ENCODE data around the gene SNX32. TPM values are rescaled to one million over a fixed set of nuclear protein-coding genes. Genes with fewer than 3 reads are reported as not detected.

Gene SNX32
- total and polyA plus RNA-seq, 8 donors = 0.24 to 4.4 (median 2.7) TPM

DNA sequence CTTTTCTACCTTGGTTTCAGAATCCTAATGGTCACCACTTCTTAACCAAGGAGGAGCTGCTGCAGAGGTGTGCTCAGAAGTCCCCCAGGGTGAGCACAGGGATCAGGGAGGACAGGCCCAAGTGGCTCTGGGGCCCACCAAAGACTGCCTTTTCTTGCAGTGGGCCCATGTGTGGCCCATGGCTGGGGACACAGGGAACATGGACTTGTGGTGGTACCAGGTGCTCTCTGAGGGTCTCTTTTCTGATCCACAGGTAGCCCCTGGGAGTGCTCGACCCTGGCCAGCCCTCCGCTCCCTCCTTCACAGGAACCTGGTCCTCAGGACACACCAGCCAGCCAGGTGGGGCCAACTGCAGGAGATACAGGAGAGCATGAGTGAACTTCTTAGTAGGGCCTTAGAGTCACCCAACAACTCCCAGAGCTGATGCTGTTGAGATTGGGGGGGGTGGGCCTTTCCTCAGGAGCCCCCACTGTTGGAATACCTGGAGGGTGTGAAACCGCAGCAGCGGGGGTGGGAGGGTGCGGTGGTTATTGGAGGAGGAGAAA, 28.5 kb downstream of the SNX32 start:
- peaks cover 10 to 53% of the 10 kb centered on the region in 2 donors for H3K4me1 ChIP-seq
- ATAC-seq = no peak
- H3K9me3 ChIP-seq = no peaks in the 10 kb centered on the region
- peaks cover 0 to 57% of the 10 kb centered on the region in 2 donors for H3K36me3 ChIP-seq
- H3K4me3 ChIP-seq = no peak overlapping the region
- TF ChIP-seq, protein P1, sequence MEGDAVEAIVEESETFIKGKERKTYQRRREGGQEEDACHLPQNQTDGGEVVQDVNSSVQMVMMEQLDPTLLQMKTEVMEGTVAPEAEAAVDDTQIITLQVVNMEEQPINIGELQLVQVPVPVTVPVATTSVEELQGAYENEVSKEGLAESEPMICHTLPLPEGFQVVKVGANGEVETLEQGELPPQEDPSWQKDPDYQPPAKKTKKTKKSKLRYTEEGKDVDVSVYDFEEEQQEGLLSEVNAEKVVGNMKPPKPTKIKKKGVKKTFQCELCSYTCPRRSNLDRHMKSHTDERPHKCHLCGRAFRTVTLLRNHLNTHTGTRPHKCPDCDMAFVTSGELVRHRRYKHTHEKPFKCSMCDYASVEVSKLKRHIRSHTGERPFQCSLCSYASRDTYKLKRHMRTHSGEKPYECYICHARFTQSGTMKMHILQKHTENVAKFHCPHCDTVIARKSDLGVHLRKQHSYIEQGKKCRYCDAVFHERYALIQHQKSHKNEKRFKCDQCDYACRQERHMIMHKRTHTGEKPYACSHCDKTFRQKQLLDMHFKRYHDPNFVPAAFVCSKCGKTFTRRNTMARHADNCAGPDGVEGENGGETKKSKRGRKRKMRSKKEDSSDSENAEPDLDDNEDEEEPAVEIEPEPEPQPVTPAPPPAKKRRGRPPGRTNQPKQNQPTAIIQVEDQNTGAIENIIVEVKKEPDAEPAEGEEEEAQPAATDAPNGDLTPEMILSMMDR (IDR thresholded peaks at IDR 0.05) = no peak
- H3K27ac ChIP-seq = no peak overlapping the region
- no peaks in the 10 kb centered on the region for H3K27me3 ChIP-seq
- intact Hi-C loops (cut with DNase I) = no loop called here
- peak in 1 of 4 donors; percentile 39 for DNase-seq

DNA sequence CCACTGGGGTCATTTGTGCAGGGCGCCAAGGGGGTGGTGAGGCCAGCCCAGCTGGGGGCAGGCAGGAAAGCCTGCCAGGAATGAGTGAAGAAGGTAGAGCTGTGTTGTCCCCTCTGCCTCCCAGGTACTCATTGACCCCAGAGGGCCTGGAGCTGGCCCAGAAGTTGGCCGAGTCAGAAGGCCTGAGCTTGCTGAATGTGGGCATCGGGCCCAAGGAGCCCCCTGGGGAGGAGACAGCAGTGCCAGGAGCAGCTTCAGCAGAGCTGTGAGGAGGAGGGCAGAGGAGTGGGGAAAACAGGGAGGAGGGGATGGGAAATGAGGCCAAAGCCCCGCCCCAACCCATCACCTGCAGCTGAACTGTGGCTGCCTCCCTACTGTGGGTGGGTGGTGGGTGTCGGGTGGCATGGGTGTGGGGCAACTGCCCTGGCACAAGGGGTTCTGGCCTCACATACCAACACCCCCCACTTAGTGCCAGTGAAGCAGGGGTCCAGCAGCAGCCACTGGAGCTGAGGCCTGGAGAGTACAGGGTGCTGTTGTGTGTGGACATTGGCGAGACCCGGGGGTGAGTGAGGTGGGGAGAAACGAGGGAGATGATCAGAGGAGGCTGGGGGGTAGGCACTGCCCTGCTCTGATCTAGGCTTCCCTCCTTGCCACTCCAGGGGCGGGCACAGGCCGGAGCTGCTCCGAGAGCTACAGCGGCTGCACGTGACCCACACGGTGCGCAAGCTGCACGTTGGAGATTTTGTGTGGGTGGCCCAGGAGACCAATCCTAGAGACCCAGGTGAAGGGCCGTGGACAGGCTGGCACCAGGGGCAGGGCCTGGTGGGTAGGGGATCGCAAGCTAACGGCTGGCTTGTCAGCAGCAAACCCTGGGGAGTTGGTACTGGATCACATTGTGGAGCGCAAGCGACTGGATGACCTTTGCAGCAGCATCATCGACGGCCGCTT, 29.5 kb downstream of the SNX32 start:
- intact Hi-C loops (cut with DNase I) = no loop called here
- H3K4me1 ChIP-seq = peaks cover 10 to 61% of the 10 kb centered on the region in 2 donors
- no peaks in the 10 kb centered on the region for H3K9me3 ChIP-seq
- no peaks in the 10 kb centered on the region for H3K27me3 ChIP-seq
- peak in 1 of 4 donors; percentile 59 for DNase-seq
- no peak overlapping the region for H3K27ac ChIP-seq
- no peak overlapping the region for H3K4me3 ChIP-seq
- no peak for ATAC-seq
- peaks cover 0 to 66% of the 10 kb centered on the region in 2 donors for H3K36me3 ChIP-seq
- TF ChIP-seq, protein P1 (IDR thresholded peaks at IDR 0.05) = no peak

DNA sequence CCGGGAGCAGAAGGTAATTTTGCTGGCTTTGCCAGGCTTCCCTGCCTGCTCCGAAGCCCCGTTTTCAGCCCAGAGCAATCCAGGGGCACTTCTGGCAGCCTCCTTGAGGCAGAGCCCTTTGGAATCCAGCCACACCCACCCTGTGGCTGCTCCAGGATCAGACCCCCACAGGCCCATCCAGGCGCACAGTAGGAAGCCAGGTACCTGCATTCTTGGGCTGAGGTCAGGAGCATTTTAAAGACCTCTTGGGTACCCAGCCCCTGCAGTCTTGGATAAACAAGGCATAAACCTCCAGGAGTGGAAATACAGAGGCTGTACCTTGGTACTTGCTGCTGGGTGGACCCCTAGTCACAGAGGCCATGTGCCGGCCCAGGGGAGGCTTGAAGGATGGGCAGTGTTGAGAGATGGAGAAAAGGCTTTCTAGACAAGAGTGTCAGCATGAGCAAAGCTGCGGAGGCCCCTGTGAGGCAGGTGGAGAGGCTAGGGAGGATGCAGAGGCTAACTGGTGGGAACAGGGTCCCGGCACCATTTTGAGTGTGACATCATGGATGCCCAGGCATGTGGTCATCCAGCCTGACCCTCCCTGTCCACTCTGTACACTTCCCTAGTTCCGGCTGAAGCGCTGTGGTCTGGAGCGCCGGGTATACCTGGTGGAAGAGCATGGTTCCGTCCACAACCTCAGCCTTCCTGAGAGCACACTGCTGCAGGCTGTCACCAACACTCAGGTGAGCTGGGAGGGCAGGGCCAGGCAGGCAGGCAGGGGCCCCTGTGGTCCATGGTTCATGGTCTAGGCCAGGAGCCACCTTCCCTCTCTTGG, 30.3 kb downstream of the SNX32 start:
- Histone ChIP-seq H3K4me1 (peaks cover 10 to 53% of the 10 kb centered on the region in 2 donors), H3K36me3 (peaks cover 0 to 71% of the 10 kb centered on the region in 2 donors), H3K27me3 (no peaks in the 10 kb centered on the region), H3K27ac (no peak overlapping the region), H3K9me3 (no peaks in the 10 kb centered on the region), H3K4me3 (no peak overlapping the region)
- TF ChIP-seq, protein P1 (IDR thresholded peaks at IDR 0.05) = no peak
- ATAC-seq (no peak), DNase-seq (peak in 1 of 4 donors; percentile 37)
- intact Hi-C loops (cut with DNase I) = no loop called here

DNA sequence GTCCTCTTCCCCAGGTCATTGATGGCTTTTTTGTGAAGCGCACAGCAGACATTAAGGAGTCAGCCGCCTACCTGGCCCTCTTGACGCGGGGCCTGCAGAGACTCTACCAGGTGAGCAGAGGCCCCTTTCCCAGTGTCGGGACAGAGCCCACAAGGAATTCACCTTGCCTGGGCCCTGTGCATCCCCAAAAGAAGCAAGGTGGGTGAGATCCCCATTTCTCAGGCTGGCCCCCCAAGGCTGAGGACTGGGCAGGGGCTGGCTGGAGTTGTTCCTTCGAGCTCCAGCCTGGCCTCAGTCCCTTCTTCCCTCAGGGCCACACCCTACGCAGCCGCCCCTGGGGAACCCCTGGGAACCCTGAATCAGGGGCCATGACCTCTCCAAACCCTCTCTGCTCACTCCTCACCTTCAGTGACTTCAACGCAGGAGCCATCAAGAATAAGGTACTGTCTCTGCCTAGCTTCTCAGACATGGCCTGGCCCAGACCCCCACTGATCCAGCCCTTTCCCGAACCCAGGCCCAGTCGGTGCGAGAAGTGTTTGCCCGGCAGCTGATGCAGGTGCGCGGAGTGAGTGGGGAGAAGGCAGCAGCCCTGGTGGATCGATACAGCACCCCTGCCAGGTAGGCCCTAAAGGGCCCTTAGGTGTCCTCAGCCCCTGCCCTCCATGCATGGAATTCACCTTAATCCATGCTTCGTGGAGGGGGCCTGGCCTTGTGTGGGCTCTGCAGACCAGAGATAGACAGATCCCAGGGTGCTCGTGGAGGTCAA, 31.1 kb downstream of the SNX32 start:
- Histone ChIP-seq H3K36me3 (peaks cover 0 to 71% of the 10 kb centered on the region in 2 donors), H3K4me3 (no peak overlapping the region), H3K27me3 (no peaks in the 10 kb centered on the region), H3K4me1 (peaks cover 10 to 51% of the 10 kb centered on the region in 2 donors), H3K27ac (no peak overlapping the region), H3K9me3 (no peaks in the 10 kb centered on the region)
- intact Hi-C loops (cut with DNase I) = no loop called here
- ATAC-seq = no peak
- TF ChIP-seq, protein P1 (IDR thresholded peaks at IDR 0.05) = no peak
- peak in 1 of 4 donors; percentile 49 for DNase-seq

Measured in left lung (tissue), 10 donors.